Measurements from ENCODE around the gene ARMCX5.

ARMCX5 gene

DNA sequence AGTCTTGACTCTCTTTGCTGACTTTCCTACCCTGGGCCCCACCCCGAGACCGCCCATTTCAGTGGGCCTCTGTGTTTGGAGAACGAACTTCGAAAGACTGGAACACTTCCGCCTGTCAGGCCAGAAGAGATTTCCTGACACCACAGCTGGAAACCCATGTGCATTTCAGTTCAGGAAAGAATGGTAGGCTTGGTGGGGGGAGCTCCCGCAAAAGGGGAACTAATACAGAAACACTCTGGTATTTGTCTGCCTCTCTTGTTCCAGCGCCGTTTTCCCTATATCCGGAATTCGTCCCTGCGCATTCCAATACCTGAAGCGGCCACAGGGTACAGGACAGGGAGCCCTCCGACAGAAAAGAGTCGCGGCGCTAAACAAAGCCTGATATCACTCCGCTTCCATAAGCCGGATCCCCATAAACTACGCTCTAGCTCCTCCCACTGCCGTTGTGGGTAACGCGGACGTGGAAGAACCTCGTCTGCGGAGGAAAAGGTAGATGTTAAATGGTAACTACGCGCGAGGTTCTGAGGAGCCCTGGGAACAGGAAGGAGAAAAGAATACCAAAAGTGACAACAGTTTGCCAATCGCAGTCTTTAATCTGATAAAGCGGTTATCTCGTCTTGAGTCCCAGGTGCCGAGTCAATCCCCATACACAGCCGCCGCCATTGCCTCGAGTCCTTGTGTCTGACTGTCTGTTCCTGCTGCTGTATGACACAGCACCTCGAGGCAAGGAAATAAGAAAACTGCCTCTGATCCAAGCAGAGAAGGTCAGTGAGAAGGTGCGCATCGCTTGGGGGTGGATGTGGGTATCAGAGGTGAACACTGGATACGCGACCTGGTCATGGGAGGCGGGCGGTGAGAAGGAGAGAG, at the start of gene ARMCX5:
TSS of gene ARMCX5 (plus strand) at position 432 of the 867 bp plus-strand sequence. CDS start 2,627 bp downstream, outside the sequence.
- peak within 1 kb of the TSS; percentile 98 for H2AFZ ChIP-seq (ENCODE audit: low read depth, low read length)
- peak within 1 kb of the TSS; percentile 67 for H3K9ac ChIP-seq (ENCODE audit: low read depth, low read length)
- peaks cover 49% of the 10 kb centered on the region for H3K4me1 ChIP-seq (ENCODE audit: insufficient read depth, low read length)
- H3K79me2 ChIP-seq (ENCODE audit: insufficient read depth, low read length): peaks cover 26% of the 10 kb centered on the region
- peak within 1 kb of the TSS; percentile 80 for H3K27ac ChIP-seq (ENCODE audit: low read length)
- peaks cover 16% of the 10 kb centered on the region for H3K36me3 ChIP-seq (ENCODE audit: insufficient read depth, low read length)
- DNase-seq: peak; percentile 80
- H3K4me3 ChIP-seq (ENCODE audit: low read depth in 1 of 2, low read length in 2 of 2): peak within 1 kb of the TSS; percentile 49 to 81
- no peaks in the 10 kb centered on the region for H4K20me1 ChIP-seq (ENCODE audit: insufficient read depth, low read length)
- H3K9me3 ChIP-seq (ENCODE audit: insufficient read depth, low read length, severe bottlenecking): no peaks in the 10 kb centered on the region
- no peaks in the 10 kb centered on the region for H3K27me3 ChIP-seq (ENCODE audit: insufficient read depth, low read length, poor library complexity)
- no peak for TF ChIP-seq EZH2 (IDR thresholded peaks at IDR 0.05; ENCODE audit: borderline replicate concordance, low read depth, low read length, severe bottlenecking)
- TF ChIP-seq, protein P1, sequence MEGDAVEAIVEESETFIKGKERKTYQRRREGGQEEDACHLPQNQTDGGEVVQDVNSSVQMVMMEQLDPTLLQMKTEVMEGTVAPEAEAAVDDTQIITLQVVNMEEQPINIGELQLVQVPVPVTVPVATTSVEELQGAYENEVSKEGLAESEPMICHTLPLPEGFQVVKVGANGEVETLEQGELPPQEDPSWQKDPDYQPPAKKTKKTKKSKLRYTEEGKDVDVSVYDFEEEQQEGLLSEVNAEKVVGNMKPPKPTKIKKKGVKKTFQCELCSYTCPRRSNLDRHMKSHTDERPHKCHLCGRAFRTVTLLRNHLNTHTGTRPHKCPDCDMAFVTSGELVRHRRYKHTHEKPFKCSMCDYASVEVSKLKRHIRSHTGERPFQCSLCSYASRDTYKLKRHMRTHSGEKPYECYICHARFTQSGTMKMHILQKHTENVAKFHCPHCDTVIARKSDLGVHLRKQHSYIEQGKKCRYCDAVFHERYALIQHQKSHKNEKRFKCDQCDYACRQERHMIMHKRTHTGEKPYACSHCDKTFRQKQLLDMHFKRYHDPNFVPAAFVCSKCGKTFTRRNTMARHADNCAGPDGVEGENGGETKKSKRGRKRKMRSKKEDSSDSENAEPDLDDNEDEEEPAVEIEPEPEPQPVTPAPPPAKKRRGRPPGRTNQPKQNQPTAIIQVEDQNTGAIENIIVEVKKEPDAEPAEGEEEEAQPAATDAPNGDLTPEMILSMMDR (IDR thresholded peaks at IDR 0.05; ENCODE audit: borderline replicate concordance, extremely low read depth, low read length, poor library complexity, severe bottlenecking): no peak
- H3K4me2 ChIP-seq (ENCODE audit: insufficient read depth, low read length): peak within 1 kb of the TSS; percentile 71
- ATAC-seq (ENCODE audit: insufficient read depth, low read depth): peak; percentile 89

DNA sequence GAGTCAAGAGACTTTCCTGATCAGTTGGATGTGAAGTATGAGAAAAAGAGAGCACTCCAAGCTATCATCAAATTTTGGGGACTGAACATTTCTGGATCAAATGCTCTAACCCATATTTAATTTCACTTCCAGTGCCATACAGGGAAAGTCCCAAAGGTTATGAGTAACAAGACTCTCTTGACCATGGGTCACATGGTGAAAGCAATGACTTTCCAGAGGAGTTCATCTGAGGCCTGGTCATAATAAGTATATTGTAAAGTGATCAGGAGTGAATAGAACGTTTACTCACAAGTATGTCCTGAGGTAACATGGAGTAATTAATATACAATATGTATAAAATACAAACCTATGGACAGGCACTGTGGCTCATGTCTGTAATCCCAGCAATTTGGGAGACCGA, 40.7 kb upstream of the ARMCX5 start:
- H3K27me3 ChIP-seq (ENCODE audit: insufficient read depth, low read length, poor library complexity): no peaks in the 10 kb centered on the region
- no peaks in the 10 kb centered on the region for H3K79me2 ChIP-seq (ENCODE audit: insufficient read depth, low read length)
- no peak for DNase-seq
- no peak for ATAC-seq (ENCODE audit: insufficient read depth, low read depth)
- no peak overlapping the region for H3K9ac ChIP-seq (ENCODE audit: low read depth, low read length)
- no peaks in the 10 kb centered on the region for H3K36me3 ChIP-seq (ENCODE audit: insufficient read depth, low read length)
- no peaks in the 10 kb centered on the region for H3K9me3 ChIP-seq (ENCODE audit: insufficient read depth, low read length, severe bottlenecking)
- H3K4me3 ChIP-seq (ENCODE audit: low read depth in 1 of 2, low read length in 2 of 2): no peak overlapping the region
- no peaks in the 10 kb centered on the region for H4K20me1 ChIP-seq (ENCODE audit: insufficient read depth, low read length)
- H3K27ac ChIP-seq (ENCODE audit: low read length): no peak overlapping the region
- no peaks in the 10 kb centered on the region for H3K4me1 ChIP-seq (ENCODE audit: insufficient read depth, low read length)
- no peak overlapping the region for H2AFZ ChIP-seq (ENCODE audit: low read depth, low read length)
- H3K4me2 ChIP-seq (ENCODE audit: insufficient read depth, low read length): no peak overlapping the region
- TF ChIP-seq, protein P1 (IDR thresholded peaks at IDR 0.05; ENCODE audit: borderline replicate concordance, extremely low read depth, low read length, poor library complexity, severe bottlenecking): no peak
- TF ChIP-seq EZH2 (IDR thresholded peaks at IDR 0.05; ENCODE audit: borderline replicate concordance, low read depth, low read length, severe bottlenecking): no peak

DNA sequence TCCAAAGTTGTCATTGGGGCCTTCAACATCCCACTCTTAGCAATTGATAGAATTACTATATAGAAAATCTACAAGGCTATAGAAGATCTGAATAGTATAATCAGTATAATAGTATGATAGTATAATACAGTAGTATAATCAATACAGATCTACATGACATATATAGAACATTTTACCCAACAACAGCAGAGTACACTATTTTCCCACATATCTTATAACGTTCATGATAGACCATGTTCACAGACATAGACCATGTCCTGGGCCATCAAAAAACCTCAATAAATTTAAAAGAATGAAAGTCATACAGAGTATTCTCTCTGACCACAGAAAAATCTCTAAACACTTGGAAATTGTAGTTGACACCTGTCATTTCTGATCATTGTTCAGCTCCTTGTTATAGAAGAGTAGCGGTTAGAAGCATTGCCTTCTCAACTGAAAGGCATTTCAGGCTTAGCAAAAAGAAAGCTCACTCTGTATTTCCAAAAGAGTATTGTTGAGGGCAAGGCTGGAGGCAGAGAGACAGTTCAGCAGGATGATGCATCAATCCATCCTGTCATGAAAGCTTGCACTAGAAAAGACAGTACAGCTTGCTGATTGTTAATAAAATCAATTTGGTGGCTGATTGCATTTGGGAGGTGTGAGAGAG, 38.8 kb upstream of the ARMCX5 start:
- Histone ChIP-seq H4K20me1 (ENCODE audit: insufficient read depth, low read length) (no peaks in the 10 kb centered on the region), H3K4me2 (ENCODE audit: insufficient read depth, low read length) (no peak overlapping the region), H3K79me2 (ENCODE audit: insufficient read depth, low read length) (no peaks in the 10 kb centered on the region), H3K9ac (ENCODE audit: low read depth, low read length) (no peak overlapping the region), H2AFZ (ENCODE audit: low read depth, low read length) (no peak overlapping the region), H3K4me3 (ENCODE audit: low read depth in 1 of 2, low read length in 2 of 2) (no peak overlapping the region), H3K27me3 (ENCODE audit: insufficient read depth, low read length, poor library complexity) (no peaks in the 10 kb centered on the region), H3K4me1 (ENCODE audit: insufficient read depth, low read length) (no peaks in the 10 kb centered on the region), H3K36me3 (ENCODE audit: insufficient read depth, low read length) (no peaks in the 10 kb centered on the region), H3K9me3 (ENCODE audit: insufficient read depth, low read length, severe bottlenecking) (no peaks in the 10 kb centered on the region), H3K27ac (ENCODE audit: low read length) (no peak overlapping the region)
- TF ChIP-seq, protein P1 (IDR thresholded peaks at IDR 0.05; ENCODE audit: borderline replicate concordance, extremely low read depth, low read length, poor library complexity, severe bottlenecking): no peak
- TF ChIP-seq EZH2 (IDR thresholded peaks at IDR 0.05; ENCODE audit: borderline replicate concordance, low read depth, low read length, severe bottlenecking): no peak
- DNase-seq (no peak), ATAC-seq (ENCODE audit: insufficient read depth, low read depth) (no peak)
